ENCODE data around the gene CTDSPL.

Gene CTDSPL

GRCh38 chr3:37943126-37943525 is 81.4 kb downstream of the CTDSPL start:
- Histone ChIP-seq H3K27me3 (replicated peaks; ENCODE audit: control insufficient read depth, insufficient read depth, low read length) (no peaks in the 10 kb centered on the region), H3K4me3 (replicated peaks; ENCODE audit: low read depth, low read length) (no peak overlapping the region), H3K36me3 (ENCODE audit: control insufficient read depth, insufficient read depth, low read length) (no peaks in the 10 kb centered on the region)
- no peak for DNase-seq (ENCODE audit: extremely low read depth, insufficient read length)
- no peak for TF ChIP-seq CTCF (IDR thresholded peaks at IDR 0.05; ENCODE audit: insufficient read depth, low read length, poor library complexity, severe bottlenecking)

GRCh38 chr3:37943631-37944314 is 82.1 kb downstream of the CTDSPL start:
- no peak for TF ChIP-seq CTCF (IDR thresholded peaks at IDR 0.05; ENCODE audit: insufficient read depth, low read length, poor library complexity, severe bottlenecking)
- H3K27me3 ChIP-seq (replicated peaks; ENCODE audit: control insufficient read depth, insufficient read depth, low read length): no peaks in the 10 kb centered on the region
- no peak for DNase-seq (ENCODE audit: extremely low read depth, insufficient read length)

GRCh38 chr3:37944391-37944842 is 82.7 kb downstream of the CTDSPL start:
- Histone ChIP-seq H3K36me3 (ENCODE audit: control insufficient read depth, insufficient read depth, low read length) (no peaks in the 10 kb centered on the region), H3K4me3 (replicated peaks; ENCODE audit: low read depth, low read length) (no peak overlapping the region), H3K27me3 (replicated peaks; ENCODE audit: control insufficient read depth, insufficient read depth, low read length) (no peaks in the 10 kb centered on the region)
- no peak for DNase-seq (ENCODE audit: extremely low read depth, insufficient read length)
- no peak for TF ChIP-seq CTCF (IDR thresholded peaks at IDR 0.05; ENCODE audit: insufficient read depth, low read length, poor library complexity, severe bottlenecking)

More at GRCh38 chr3:37943631-37944314, 82.1 kb downstream of the CTDSPL start:
- Histone ChIP-seq H3K4me3 (replicated peaks; ENCODE audit: low read depth, low read length) (no peak overlapping the region), H3K36me3 (ENCODE audit: control insufficient read depth, insufficient read depth, low read length) (no peaks in the 10 kb centered on the region)

GRCh38 chr3:37945156-37945806 is 83.6 kb downstream of the CTDSPL start:
- TF ChIP-seq CTCF (IDR thresholded peaks at IDR 0.05; ENCODE audit: insufficient read depth, low read length, poor library complexity, severe bottlenecking): no peak
- no peaks in the 10 kb centered on the region for H3K36me3 ChIP-seq (ENCODE audit: control insufficient read depth, insufficient read depth, low read length)
- DNase-seq (ENCODE audit: extremely low read depth, insufficient read length): no peak
- H3K27me3 ChIP-seq (replicated peaks; ENCODE audit: control insufficient read depth, insufficient read depth, low read length): no peaks in the 10 kb centered on the region
- H3K4me3 ChIP-seq (replicated peaks; ENCODE audit: low read depth, low read length): no peak overlapping the region

- TF ChIP-seq CTCF (IDR thresholded peaks at IDR 0.05; ENCODE audit: insufficient read depth, low read length, poor library complexity, severe bottlenecking): no peak
- no peaks in the 10 kb centered on the region for H3K36me3 ChIP-seq (ENCODE audit: control insufficient read depth, insufficient read depth, low read length)
- no peaks in the 10 kb centered on the region for H3K27me3 ChIP-seq (replicated peaks; ENCODE audit: control insufficient read depth, insufficient read depth, low read length)
- no peak overlapping the region for H3K4me3 ChIP-seq (replicated peaks; ENCODE audit: low read depth, low read length)
- DNase-seq (ENCODE audit: extremely low read depth, insufficient read length): no peak
Observed at GRCh38 chr3:37945807-37946530, 84.3 kb downstream of the CTDSPL start.

Measured in GM06990 (cell line).